HG03159 (cell line): ENCODE data around the gene PTBP1.
A peak's percentile ranks its signal among the peaks of the same experiment; 100 is the strongest.

Experiments used
- ATAC-seq: cut with Tn5 transposase; IDR thresholded peaks from one replicate; pipeline ENCODE4 v1.9.1; 2021; ENCODE audit warnings: mild to moderate bottlenecking, moderate library complexity; ENCODE audit not compliant: unreplicated experiment

Gene PTBP1

DNA sequence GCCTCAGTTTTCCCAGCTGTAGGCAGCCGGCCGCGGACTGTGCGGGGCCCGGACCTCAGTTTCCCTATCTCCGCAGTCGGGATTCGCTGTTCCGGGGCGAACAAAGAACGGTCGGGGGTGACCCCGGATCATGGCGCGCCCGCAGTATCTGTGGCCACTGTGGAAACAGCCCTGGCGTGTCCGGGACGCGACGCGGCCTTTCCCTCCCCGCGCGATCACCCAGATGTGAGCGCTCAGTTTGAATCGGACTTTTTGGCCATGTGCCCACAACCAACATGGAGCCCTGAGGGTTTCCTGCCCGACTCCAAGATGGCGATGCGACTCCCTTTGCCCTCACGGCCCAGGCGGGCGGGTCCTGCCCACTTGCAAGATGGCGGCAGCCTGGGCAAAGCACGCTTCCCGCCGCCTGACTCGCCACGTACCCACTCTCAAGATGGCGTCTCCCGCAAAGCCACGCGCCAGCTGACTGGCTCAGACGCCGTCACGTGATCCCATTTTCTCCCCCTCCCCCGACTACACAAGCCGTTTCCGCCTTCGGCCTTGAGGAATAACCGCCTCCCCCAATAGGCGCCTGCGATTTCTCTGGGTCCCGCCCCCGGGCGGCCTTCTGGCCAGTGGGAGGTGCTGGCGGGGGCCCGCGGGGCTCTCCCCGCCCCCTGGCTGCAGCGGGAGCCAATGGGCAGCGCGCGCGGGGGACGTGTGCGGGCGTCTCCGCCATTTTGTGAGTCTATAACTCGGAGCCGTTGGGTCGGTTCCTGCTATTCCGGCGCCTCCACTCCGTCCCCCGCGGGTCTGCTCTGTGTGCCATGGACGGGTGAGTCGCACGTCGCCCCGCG, at the start of gene PTBP1:
Gene PTBP1 (plus strand): TSS at position 761 of the 836 bp plus-strand sequence. CDS start 46 bp downstream, at position 807.
- peak; percentile 70 for ATAC-seq

DNA sequence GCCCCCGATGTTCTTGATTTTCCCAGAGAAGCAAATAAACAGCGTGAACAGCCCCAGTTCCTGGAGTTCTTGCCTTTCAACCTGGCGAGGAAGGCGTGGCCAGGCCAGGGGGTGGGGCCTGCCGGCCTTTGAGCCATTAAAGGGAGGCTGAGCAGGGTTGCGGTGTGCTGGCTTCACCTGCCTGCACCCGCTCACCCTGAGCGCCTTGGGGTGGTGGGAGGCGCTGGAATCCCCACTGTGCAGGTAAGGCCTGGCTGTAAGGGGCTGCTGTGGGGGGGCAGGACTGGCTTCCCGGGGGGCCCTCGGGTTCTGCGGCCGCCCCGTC, 49.0 kb upstream of the PTBP1 start:
- no peak for ATAC-seq

DNA sequence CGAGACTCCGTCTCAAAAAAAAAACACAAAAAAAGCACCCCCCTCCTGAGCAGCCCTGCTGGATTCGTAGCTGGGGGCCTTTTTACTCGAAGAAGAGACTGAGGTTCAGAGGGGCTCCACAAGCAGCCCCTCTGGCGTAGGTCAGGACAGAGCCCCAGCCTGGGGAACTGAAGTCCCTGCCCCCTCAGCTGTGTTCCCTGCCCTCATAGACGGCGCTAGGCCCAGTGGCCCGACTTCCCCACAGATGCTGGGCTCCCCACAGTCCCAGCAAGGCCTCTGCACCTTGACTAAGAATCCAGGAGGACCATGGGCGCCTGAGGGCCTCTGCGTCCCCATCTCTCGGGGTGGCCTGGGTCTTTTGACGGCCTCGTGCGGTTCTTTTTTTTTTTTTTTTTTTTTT, 47.4 kb upstream of the PTBP1 start:
- ATAC-seq, result no peak

DNA sequence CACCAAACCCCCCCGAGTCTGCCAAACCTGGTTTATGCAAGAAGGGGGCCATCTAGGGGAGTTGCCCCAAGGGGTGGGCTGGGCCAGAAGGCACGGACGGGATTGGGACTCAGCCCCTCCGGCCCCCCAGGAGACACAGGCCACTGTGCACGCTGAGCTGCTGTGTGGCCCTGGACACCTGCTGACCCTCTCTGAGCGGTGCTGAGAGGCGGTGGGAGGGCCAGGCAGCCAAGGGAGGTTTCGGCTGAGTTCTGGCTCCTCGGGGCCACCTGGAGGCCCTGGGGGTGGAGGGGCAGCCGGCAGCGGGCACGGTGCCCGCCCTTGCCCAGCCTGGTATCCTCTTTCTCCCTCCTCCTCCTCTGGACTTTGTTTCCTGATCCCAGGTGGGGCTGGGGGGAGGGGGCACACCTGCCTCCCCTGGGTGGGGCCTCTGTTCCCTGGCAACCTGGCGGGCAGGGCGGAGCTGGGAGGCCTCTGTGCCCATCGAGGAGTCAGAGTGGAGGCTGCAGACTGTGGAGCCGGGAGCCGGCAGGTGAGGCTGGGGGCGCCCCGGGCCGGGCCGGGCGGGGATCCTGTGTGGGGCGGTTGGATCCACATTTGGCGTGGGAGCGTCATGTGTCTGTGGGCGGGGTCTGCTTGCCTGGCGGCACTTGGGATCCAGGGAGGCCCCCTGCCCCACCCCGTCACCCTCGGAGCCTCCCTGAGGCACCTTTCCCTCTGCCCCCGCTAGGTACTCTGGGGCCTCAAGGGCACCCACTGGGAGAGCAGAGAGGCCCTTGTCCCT, 46.4 kb upstream of the PTBP1 start, which contains the start of gene MISP:
Gene MISP (plus strand): TSS at position 473 of the 784 bp plus-strand sequence. CDS start 5,835 bp downstream, outside the sequence.
- ATAC-seq, result no peak

DNA sequence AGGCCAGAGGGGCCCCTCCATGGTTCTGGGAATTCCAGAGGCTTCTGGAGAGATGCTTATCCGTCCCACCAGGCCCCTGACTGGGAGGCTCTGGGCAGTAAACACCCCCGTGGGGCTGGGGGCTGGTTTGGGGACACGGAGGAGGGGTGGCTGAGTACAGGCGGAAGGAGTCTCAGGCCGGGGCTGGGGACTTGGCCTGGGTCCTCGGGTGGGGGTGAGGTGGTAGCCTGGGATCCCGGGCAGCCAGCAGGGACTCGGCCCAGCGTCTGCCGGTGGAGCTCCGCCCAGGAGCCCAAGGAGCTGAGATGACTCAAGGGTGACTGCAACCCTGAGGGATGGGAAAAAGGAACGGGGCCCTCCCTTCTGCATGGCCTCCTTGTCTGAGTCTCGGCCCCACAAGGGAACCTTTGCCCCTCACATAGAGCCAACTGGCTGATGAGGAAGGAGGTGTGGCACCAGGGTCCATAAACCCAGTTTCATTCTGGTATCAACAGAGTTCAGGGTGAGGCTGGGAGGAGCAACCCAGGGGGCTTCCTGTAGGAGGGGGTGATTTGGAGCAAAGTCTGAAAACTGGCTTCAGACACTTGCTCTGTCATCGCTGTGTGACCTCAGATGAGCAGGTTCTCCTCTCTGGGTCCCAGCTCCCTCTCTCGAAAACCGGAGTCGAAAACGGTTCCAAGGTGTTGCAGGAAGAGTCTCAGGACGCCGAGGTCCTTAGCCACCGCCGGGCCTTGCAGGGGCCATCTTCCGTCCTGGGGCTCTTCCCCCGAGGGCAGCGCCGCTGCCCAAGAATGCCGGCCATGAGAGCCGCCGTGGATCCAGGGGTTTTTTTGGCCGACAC, 45.5 kb upstream of the PTBP1 start:
- no peak for ATAC-seq

DNA sequence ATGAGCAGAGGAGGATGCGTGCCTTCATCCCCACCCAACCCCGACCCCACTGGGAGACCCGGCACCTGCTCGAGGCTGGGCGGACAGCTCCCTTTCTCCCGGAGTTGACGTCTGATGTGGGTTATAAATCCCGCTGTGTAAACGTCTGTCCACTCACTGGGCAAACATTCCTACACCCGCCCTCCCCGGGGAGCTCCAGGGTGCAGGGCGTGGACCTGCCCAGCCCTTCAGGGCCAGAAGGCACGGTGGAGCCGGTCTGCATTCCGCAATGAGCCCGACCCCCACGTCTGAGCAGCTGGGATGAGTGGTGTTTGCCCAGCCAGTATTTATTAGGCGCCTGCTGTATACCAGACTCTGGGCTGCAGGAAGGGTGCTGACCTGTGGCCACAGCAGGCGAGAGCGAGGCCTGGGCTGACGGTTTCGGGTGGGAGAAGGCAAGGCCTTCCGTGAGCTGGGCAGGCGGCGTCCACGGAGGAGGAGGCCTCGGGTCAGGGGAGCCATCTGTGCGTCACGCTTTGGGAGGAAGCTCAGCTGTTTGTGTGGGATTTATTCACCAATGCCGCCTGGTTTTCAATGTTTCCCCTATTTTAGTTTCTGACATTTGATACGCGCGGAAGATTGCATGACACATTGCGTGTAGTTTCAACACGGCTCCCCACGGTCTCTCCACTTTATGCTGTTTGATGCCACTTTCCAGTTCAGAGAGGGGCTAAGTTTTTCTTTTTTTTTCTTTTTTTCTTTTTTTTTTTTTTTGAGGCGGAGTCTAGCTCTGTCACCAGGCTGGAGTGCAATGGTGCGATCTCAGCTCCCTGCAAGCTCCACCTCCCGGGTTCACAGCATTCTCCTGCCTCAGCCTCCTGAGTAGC, 44.4 kb upstream of the PTBP1 start:
- no peak for ATAC-seq

DNA sequence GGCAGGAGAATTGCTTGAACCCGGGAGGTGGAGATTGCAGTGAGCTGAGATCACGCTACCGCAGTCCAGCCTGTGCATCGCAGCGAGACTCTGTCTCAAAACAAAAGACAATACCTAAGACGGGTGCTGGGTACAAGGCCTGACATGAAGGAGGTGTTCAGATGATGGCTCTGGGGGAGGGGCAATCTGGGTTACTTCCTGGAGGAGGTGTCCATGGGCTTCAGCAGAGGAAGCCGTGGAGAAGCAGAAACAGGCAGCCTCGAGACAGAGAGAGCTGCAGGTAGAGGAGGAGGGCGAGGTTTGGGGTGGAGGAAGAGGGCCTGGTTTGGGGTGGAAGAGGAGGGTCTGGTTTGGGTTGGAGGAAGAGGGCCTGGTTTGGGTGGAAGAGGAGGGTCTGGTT, 42.7 kb upstream of the PTBP1 start:
- no peak for ATAC-seq

DNA sequence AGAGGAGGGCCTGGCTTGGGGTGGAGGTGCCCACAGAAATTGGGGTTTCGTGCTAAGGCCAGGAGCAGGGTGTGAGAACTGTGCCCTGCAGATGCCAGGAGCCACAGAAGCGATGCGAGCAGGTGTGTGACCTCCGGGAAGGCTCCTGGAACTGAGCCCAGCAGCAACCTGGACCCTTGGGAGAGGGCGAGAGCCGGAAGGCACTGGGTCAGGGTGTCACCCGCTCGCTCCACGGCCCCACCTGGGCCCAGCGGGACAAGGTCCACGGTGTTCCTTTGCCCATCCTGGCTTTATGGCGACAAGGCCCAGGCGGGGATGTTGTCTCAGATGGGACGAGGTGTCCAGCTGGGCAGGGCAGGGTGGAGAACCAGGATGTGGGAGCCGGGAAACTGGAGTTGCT, 42.2 kb upstream of the PTBP1 start:
- ATAC-seq, result no peak

DNA sequence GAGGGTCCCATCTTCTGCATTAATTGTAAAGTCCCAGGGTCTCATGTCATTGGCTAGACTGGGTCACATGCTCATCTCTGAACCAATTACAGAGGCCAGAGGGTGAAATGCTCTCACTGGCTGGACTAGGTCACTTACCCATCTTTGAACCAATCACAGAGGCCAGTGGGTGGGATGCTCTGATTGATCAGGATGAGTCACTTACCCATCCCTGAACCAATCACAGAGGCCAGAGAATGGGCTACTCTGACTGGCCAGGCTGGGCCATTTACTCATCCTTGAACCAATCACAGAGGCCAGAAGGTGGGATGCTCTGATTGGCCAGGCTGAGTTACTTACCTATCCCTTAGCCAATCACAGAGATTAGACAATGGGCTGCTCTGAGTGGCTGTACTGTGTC, 41.0 kb upstream of the PTBP1 start:
- ATAC-seq, result no peak

DNA sequence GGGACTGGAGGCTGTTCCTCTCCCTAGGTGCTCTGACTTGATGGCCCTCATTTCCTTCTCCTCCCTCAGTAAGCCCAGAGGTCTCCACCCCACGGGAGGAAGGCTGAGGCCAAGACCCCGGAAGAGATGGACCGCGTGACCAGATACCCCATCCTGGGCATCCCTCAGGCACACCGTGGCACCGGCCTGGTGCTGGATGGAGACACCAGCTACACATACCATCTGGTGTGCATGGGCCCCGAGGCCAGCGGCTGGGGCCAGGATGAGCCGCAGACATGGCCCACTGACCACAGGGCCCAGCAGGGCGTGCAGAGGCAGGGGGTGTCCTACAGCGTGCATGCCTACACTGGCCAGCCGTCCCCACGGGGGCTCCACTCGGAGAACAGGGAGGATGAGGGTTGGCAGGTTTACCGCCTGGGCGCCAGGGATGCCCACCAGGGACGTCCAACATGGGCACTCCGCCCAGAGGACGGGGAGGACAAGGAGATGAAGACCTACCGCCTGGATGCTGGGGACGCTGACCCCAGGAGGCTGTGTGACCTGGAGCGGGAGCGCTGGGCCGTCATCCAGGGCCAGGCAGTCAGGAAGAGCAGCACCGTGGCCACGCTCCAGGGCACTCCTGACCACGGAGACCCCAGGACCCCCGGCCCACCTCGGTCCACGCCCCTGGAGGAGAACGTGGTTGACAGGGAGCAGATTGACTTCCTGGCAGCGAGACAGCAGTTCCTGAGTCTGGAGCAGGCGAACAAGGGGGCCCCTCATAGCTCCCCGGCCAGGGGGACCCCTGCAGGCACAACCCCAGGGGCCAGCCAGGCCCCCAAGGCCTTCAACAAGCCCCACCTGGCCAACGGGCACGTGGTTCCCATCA, 40.2 kb upstream of the PTBP1 start:
- no peak for ATAC-seq

DNA sequence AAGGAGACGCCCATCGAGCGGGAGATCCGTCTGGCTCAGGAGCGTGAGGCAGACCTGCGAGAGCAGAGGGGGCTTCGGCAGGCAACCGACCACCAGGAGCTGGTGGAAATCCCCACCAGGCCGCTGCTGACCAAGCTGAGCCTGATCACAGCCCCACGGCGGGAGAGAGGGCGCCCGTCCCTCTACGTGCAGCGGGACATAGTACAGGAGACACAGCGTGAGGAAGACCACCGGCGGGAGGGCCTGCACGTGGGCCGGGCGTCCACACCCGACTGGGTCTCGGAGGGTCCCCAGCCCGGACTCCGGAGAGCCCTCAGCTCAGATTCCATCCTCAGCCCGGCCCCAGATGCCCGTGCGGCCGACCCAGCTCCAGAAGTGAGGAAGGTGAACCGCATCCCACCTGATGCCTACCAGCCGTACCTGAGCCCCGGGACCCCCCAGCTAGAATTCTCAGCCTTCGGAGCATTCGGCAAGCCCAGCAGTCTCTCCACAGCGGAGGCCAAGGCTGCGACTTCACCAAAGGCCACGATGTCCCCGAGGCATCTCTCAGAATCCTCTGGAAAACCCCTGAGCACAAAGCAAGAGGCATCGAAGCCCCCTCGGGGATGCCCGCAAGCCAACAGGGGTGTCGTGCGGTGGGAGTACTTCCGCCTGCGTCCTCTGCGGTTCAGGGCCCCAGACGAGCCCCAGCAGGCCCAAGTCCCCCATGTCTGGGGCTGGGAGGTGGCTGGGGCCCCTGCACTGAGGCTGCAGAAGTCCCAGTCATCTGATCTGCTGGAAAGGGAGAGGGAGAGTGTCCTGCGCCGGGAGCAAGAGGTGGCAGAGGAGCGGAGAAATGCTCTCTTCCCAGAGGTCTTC, 39.2 kb upstream of the PTBP1 start:
- ATAC-seq, result no peak

DNA sequence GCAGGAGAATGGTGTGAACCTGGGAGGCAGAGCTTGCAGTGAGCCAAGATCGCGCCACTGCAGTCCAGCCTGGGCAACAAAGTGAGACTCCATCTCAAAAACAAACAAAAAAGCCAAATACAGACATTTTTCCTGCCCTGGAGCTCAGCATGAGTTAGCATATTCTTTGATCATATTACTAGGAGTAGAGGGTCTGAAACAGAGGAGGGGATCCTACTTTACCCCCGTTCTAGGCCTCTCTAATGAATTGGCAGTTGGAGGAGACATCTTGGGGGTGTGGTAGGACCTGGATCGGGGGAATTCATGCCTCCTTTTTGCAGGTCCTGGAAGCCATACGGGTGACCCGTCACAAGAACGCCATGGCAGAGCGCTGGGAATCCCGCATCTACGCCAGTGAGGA, 34.1 kb upstream of the PTBP1 start:
- ATAC-seq, result no peak

DNA sequence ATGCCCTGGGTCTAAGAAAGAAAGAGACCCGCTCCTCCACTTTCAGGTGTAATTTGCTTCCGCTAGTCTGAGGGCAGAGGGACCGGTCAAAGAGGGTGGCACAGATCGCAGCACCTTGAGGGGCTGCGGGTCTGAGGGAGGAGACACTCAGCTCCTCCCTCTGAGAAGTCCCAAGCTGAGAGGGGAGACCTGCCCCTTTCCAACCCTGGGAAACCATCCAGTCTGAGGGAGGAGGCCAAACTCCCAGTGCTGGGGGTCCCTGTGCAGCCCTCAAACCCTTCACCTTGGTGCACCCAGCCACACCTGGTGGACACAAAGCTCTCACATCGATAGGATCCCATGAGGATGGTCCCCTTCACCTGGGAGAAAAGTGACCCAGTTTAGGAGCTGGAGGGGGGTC, 33.4 kb upstream of the PTBP1 start:
- ATAC-seq, result no peak

DNA sequence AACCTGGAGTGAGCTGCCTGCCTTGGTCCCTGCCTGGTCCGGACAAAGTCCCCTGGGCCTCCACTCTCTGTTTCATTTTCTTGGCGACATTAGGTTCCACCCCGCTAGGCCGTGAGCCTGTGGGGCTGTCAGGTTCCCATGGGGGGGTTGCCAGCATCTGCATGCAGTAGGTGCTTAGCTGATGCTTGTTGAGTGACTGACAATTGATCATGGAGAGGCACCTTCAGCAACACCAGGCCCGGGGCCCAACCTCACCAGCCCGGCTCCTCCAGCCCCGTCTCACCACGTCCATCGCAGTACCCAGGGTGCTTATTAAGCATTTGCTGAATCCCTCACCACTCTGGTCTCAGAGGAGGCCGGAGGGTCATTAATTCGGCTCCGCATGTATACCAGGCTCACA, 33.0 kb upstream of the PTBP1 start:
- no peak for ATAC-seq

DNA sequence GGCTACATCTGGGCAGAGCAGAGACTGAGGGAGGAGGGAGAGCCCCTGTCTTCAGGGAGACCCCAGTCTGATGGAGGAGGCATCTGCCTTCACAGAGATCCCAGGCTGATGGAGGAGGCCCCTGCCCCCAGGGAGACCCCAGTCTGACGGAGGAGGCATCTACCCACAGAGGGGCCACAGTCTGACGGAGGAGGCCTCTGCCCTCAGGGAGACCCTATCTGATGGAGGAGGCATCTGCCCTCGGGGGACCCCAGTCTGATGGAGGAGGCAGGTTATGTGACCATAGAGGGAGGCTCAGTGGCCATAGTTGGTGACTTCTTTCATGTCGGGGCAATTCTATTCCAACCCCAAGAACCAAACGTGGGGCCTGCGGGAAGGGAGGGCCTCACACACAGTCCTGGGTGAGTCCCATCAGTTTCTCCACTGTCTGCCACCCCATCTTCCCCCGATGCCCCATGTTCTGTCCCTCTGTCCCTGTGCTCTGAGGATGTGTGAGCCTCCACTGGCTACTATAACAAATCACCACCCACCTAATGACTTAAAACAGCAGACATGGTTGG, 32.0 kb upstream of the PTBP1 start:
- no peak for ATAC-seq

DNA sequence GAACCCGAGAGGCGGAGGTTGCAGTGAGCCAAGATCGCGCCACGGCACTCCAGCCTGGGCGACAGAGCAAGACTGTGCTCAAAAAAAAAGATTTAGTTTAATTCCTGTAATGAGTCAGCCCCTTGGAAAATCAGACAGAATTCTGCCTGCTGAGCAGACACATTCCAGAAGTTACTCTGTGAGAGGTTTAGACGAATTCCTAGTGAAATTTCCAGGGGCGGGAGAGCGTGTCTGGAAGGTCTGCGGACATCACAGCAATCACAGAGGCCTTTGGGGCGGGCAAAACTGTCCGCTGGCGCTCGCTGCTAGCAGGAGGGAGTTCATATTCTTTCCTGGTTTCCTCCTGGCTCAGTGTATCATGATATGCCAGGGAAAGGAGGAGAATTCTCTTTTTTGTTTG, 28.8 kb upstream of the PTBP1 start:
- no peak for ATAC-seq

DNA sequence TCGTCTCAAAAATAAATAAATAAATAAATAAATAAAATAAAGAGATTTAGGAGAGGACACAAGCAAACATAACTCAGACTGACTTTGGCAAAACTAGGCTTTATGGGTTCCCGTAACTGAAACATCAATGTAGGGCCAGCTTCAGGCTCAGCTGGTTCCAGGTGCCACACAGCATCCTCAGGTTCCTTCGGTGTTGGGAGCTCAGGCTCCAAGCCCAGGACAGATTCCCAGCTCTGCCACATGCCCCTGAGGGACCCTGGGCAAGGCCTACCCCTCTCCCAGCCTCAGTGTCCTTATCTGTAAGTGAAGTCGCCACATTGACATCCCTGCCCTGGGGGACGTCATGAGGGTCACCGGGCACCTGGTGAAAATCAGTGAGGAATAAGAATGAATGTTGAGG, 27.6 kb upstream of the PTBP1 start:
- ATAC-seq, result no peak

DNA sequence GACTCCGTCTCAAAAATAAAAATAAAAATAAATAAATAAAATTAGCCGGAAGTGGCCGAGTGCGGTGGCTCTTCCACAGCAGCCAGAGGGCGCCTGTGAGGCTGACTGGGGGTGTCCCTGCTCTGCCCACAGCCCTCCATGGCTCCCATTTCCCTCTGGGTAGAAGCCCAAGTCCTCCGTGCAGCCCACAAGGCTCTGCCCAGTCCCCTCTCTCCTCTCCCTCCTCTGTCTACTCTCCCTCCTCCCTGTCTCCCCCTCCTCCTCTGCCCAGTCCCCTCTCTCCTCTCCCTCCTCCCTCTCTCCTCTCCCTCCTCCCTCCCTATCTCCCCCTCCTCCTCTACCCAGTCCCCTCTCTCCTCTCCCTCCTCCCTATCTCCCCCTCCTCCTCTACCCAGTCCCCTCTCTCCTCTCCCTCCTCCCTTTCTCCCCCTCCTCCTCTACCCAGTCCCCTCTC, 25.9 kb upstream of the PTBP1 start:
- no peak for ATAC-seq
